ENCODE data around the gene KRTAP5-1. TPM values are rescaled to one million over a fixed set of nuclear protein-coding genes. Genes with fewer than 3 reads are reported as not detected.

The KRTAP5-1 gene
- total RNA-seq, 1 experiment from 2014 or later, result not detected

- CTCF ChIA-PET, result interaction anchor here (0.9 kb wide), 1 partner anchor 11 kb away, joined by 3 read pairs; no protein-coding TSS in a partner anchor
- no peaks in the 10 kb centered on the region for H3K27me3 ChIP-seq (ENCODE audit: insufficient read depth, low read length)
- H3K9me3 ChIP-seq (ENCODE audit: control insufficient read depth in 1 of 2, insufficient read depth in 1 of 2, low read depth in 1 of 2, low read length in 2 of 2), result no peaks in the 10 kb centered on the region
- H3K4me3 ChIP-seq (replicated peaks in 1 of 2; ENCODE audit: low read depth in 1 of 2, low read length in 2 of 2), result no peak overlapping the region
- DNase-seq (ENCODE audit: low read depth, low spot score) (no peak), ATAC-seq (no peak)
- H3K9ac ChIP-seq (ENCODE audit: low read length), result no peak overlapping the region
- intact Hi-C loops (cut with micrococcal nuclease), result no loop called here
- TF ChIP-seq TCF7L2 (IDR thresholded peaks at IDR 0.05; ENCODE audit: borderline replicate concordance, extremely low read depth, insufficient read depth, insufficient read length) (no peak), ATF3 (IDR thresholded peaks at IDR 0.05) (no peak), CEBPB (IDR thresholded peaks at IDR 0.05; ENCODE audit: low read depth) (no peak), CBX3 (IDR thresholded peaks at IDR 0.05; ENCODE audit: low read depth) (no peak), RAD21 (IDR thresholded peaks at IDR 0.05; ENCODE audit: low read depth) (no peak), CTCF (IDR thresholded peaks at IDR 0.05 in 2 of 3, conservative IDR thresholded peaks at IDR 0.05 in 1 of 3; ENCODE audit: borderline replicate concordance in 1 of 3, insufficient read depth in 1 of 3, low read depth in 2 of 3, low read length in 2 of 3) (no peak), SIN3A (IDR thresholded peaks at IDR 0.05; ENCODE audit: low read depth) (no peak), EZH2 (IDR thresholded peaks at IDR 0.05) (no peak), FOSL1 (IDR thresholded peaks at IDR 0.05; ENCODE audit: low read depth) (no peak), SP1 (IDR thresholded peaks at IDR 0.05; ENCODE audit: low read depth) (no peak)
- H3K27ac ChIP-seq (ENCODE audit: low read depth, low read length), result no peak overlapping the region
- RAD21 ChIA-PET (ENCODE audit: low non-redundant PET in 1 of 2, low total read pairs in 2 of 2, uncharacterized antibody in 2 of 2, unreplicated experiment in 2 of 2), result no interaction called here
- no peaks in the 10 kb centered on the region; a peak in 1 of 4 replicates for H3K36me3 ChIP-seq (ENCODE audit: control insufficient read depth in 1 of 2, insufficient read depth in 2 of 2, low read length in 2 of 2)
- H3K9me2 ChIP-seq (ENCODE audit: insufficient read depth), result no peaks in the 10 kb centered on the region
- peaks cover 20 to 22% of the 10 kb centered on the region in 2 experiments for H3K4me1 ChIP-seq (ENCODE audit: control insufficient read depth in 1 of 2, insufficient read depth in 2 of 2, low read length in 2 of 2)
- POLR2A ChIA-PET, result no interaction called here
- no TSS peak for BruUV-seq (replicated peaks)
- H2AFZ ChIP-seq (ENCODE audit: low read depth, low read length, poor library complexity, severe bottlenecking), result no peak overlapping the region
- H3K4me2 ChIP-seq (ENCODE audit: low read length), result no peak overlapping the region
- H3K79me2 ChIP-seq (ENCODE audit: insufficient read depth, low read length), result no peaks in the 10 kb centered on the region
- H4K20me1 ChIP-seq (ENCODE audit: insufficient read depth), result no peaks in the 10 kb centered on the region
Measured at GRCh38 chr11:1563149-1563638, 21.9 kb downstream of the KRTAP5-1 start.

All from HCT116 (cell line).